ENCODE results near the gene FOXM1.
"Not testable (repeated sequence)": the region's sequence is repeated elsewhere in the genome, so short reads cannot be mapped to it uniquely, and the experiment has no call there.

The FOXM1 gene

GRCh38 chr12:2892246-2892645 lies 15.3 kb upstream of the FOXM1 start:
- peak overlapping the region; percentile 91 for H3K4me3 Mint-ChIP-seq
- no peaks in the 10 kb centered on the region for H3K27me3 Mint-ChIP-seq
- H3K36me3 Mint-ChIP-seq (ENCODE audit: low read depth): peaks cover 30% of the 10 kb centered on the region
- H3K27ac Mint-ChIP-seq: no peak overlapping the region
- DNase-seq: no peak
- H3K4me1 Mint-ChIP-seq (ENCODE audit: low read depth): peaks cover 38% of the 10 kb centered on the region
- no peaks in the 10 kb centered on the region for H3K9me3 Mint-ChIP-seq

GRCh38 chr12:2891240-2892053 lies 14.5 kb upstream of the FOXM1 start:
- Mint-ChIP-seq H3K27me3 (no peaks in the 10 kb centered on the region), H3K27ac (peak overlapping the region; percentile 94), H3K36me3 (ENCODE audit: low read depth) (peaks cover 38% of the 10 kb centered on the region)

GRCh38 chr12:2890388-2891239 lies 13.6 kb upstream of the FOXM1 start, which contains the start of gene TULP3:
Gene TULP3, plus strand, starts transcription at chr12:2890891. Its CDS starts 57 bp downstream, at chr12:2890948.
- no peaks in the 10 kb centered on the region for H3K9me3 Mint-ChIP-seq
- H3K36me3 Mint-ChIP-seq (ENCODE audit: low read depth): peaks cover 45% of the 10 kb centered on the region
- no peaks in the 10 kb centered on the region for H3K27me3 Mint-ChIP-seq
- peak within 1 kb of the TSS; percentile 91 for H3K4me3 Mint-ChIP-seq
- H3K27ac Mint-ChIP-seq: peak within 1 kb of the TSS; percentile 94
- peaks cover 38% of the 10 kb centered on the region for H3K4me1 Mint-ChIP-seq (ENCODE audit: low read depth)
- DNase-seq: peak; percentile 98

More at GRCh38 chr12:2891240-2892053, 14.5 kb upstream of the FOXM1 start:
- Mint-ChIP-seq H3K4me1 (ENCODE audit: low read depth) (peaks cover 38% of the 10 kb centered on the region), H3K4me3 (peak overlapping the region; percentile 91), H3K9me3 (no peaks in the 10 kb centered on the region)
- DNase-seq: no peak

- H3K36me3 Mint-ChIP-seq (ENCODE audit: low read depth): peaks cover 51% of the 10 kb centered on the region
- H3K27ac Mint-ChIP-seq: peak overlapping the region; percentile 94
- no peak for DNase-seq
- peak overlapping the region; percentile 91 for H3K4me3 Mint-ChIP-seq
- H3K9me3 Mint-ChIP-seq: no peaks in the 10 kb centered on the region
- peaks cover 38% of the 10 kb centered on the region for H3K4me1 Mint-ChIP-seq (ENCODE audit: low read depth)
- H3K27me3 Mint-ChIP-seq: no peaks in the 10 kb centered on the region
Observed at GRCh38 chr12:2890001-2890387, 13.0 kb upstream of the FOXM1 start.

GRCh38 chr12:2886768-2887450 lies 9.9 kb upstream of the FOXM1 start:
- no peaks in the 10 kb centered on the region for H3K27me3 Mint-ChIP-seq
- H3K36me3 Mint-ChIP-seq (ENCODE audit: low read depth): peaks cover 66% of the 10 kb centered on the region
- H3K27ac Mint-ChIP-seq: no peak overlapping the region
- peaks cover 32% of the 10 kb centered on the region for H3K4me1 Mint-ChIP-seq (ENCODE audit: low read depth)
- H3K9me3 Mint-ChIP-seq: no peaks in the 10 kb centered on the region
- no peak overlapping the region for H3K4me3 Mint-ChIP-seq
- DNase-seq: no peak

- H3K9me3 Mint-ChIP-seq: no peaks in the 10 kb centered on the region
- no peaks in the 10 kb centered on the region for H3K27me3 Mint-ChIP-seq
- peak overlapping the region; percentile 5 for H3K27ac Mint-ChIP-seq
- H3K4me1 Mint-ChIP-seq (ENCODE audit: low read depth): peaks cover 25% of the 10 kb centered on the region
- H3K36me3 Mint-ChIP-seq (ENCODE audit: low read depth): peaks cover 71% of the 10 kb centered on the region
- DNase-seq: no peak
- no peak overlapping the region for H3K4me3 Mint-ChIP-seq
Observed at GRCh38 chr12:2884810-2885209, 7.8 kb upstream of the FOXM1 start.

GRCh38 chr12:2879853-2880252 lies 2.9 kb upstream of the FOXM1 start:
- Mint-ChIP-seq H3K4me3 (peak overlapping the region; percentile 35), H3K9me3 (no peaks in the 10 kb centered on the region), H3K4me1 (ENCODE audit: low read depth) (peaks cover 38% of the 10 kb centered on the region), H3K27me3 (no peaks in the 10 kb centered on the region), H3K27ac (peak overlapping the region; percentile 44), H3K36me3 (ENCODE audit: low read depth) (peaks cover 60% of the 10 kb centered on the region)
- no peak for DNase-seq

- DNase-seq: no peak
- Mint-ChIP-seq H3K4me1 (ENCODE audit: low read depth) (peaks cover 37% of the 10 kb centered on the region), H3K27me3 (no peaks in the 10 kb centered on the region), H3K27ac (peak overlapping the region; percentile 95), H3K9me3 (no peaks in the 10 kb centered on the region), H3K36me3 (ENCODE audit: low read depth) (peaks cover 64% of the 10 kb centered on the region), H3K4me3 (peak overlapping the region; percentile 97)
Observed at GRCh38 chr12:2877953-2878732, 1.2 kb upstream of the FOXM1 start.

GRCh38 chr12:2876431-2877046 lies 435 bp downstream of the FOXM1 start:
- peaks cover 34% of the 10 kb centered on the region for H3K4me1 Mint-ChIP-seq (ENCODE audit: low read depth)
- DNase-seq: no peak
- H3K4me3 Mint-ChIP-seq: peak overlapping the region; percentile 97
- no peaks in the 10 kb centered on the region for H3K27me3 Mint-ChIP-seq
- no peaks in the 10 kb centered on the region for H3K9me3 Mint-ChIP-seq
- H3K27ac Mint-ChIP-seq: peak overlapping the region; percentile 94
- H3K36me3 Mint-ChIP-seq (ENCODE audit: low read depth): peaks cover 74% of the 10 kb centered on the region

- Mint-ChIP-seq H3K27ac (peak overlapping the region; percentile 87), H3K36me3 (ENCODE audit: low read depth) (peaks cover 91% of the 10 kb centered on the region), H3K4me1 (ENCODE audit: low read depth) (peaks cover 18% of the 10 kb centered on the region)
- not testable (repeated sequence) for DNase-seq, H3K4me3 Mint-ChIP-seq, H3K9me3 Mint-ChIP-seq, H3K27me3 Mint-ChIP-seq
Observed at GRCh38 chr12:2868986-2869632, 7.9 kb downstream of the FOXM1 start.

GRCh38 chr12:2864198-2864597 lies 12.8 kb downstream of the FOXM1 start:
- Mint-ChIP-seq H3K4me1 (ENCODE audit: low read depth) (peaks cover 18% of the 10 kb centered on the region), H3K27ac (no peak overlapping the region), H3K9me3 (no peaks in the 10 kb centered on the region), H3K4me3 (no peak overlapping the region), H3K36me3 (ENCODE audit: low read depth) (peaks cover 90% of the 10 kb centered on the region), H3K27me3 (no peaks in the 10 kb centered on the region)
- DNase-seq: no peak

GRCh38 chr12:2863402-2863801 lies 13.6 kb downstream of the FOXM1 start:
- Mint-ChIP-seq H3K27ac (peak overlapping the region; percentile 22), H3K36me3 (ENCODE audit: low read depth) (peaks cover 90% of the 10 kb centered on the region), H3K4me1 (ENCODE audit: low read depth) (peaks cover 10% of the 10 kb centered on the region)
- not testable (repeated sequence) for H3K27me3 Mint-ChIP-seq, DNase-seq, H3K4me3 Mint-ChIP-seq, H3K9me3 Mint-ChIP-seq

- Mint-ChIP-seq H3K4me1 (ENCODE audit: low read depth) (peaks cover 5% of the 10 kb centered on the region), H3K36me3 (ENCODE audit: low read depth) (peaks cover 90% of the 10 kb centered on the region), H3K27ac (peak overlapping the region; percentile 22), H3K4me3 (no peak overlapping the region), H3K9me3 (no peaks in the 10 kb centered on the region), H3K27me3 (no peaks in the 10 kb centered on the region)
- DNase-seq: no peak
Observed at GRCh38 chr12:2862876-2863275, 14.1 kb downstream of the FOXM1 start.

Data from activated T-cell treated with anti-CD3 and anti-CD28 coated beads, Interleukin-2, amount 50 U/mL, for 24 hours (primary cell).